Stomach (tissue), 4 donors: ENCODE measurements around the gene ALS2CL.

ENCODE experiments used
- CTCF ChIP-seq, 7 experiments: fragments of 450-650 bp in 4 of 7; fragments of 200-600 bp in 3 of 7; sonication (generic) in 3 of 7; IDR thresholded peaks; one replicate each; pipeline ENCODE4 v1.5.1; 2016 to 2019; ENCODE audit warnings: antibody characterized with exemption in 7 of 7, control low read depth in 2 of 7, mild to moderate bottlenecking in 1 of 7
- EP300 ChIP-seq: sonication (generic); formaldehyde crosslinking; IDR thresholded peaks from one replicate; pipeline ENCODE4 v1.6.1; 2017; ENCODE audit warnings: antibody characterized with exemption
- POLR2A ChIP-seq, 4 donors: fragments of 450-650 bp; IDR thresholded peaks; one replicate each; pipeline ENCODE4 v1.6.1; 2016; ENCODE audit warnings: antibody characterized with exemption in 4 of 4, control low read depth in 2 of 4, mild to moderate bottlenecking in 1 of 4, moderate library complexity in 1 of 4
- POLR2AphosphoS5 ChIP-seq, 3 donors: sonication (generic); formaldehyde crosslinking; IDR thresholded peaks; one replicate each; pipeline ENCODE4 v1.6.1; 2016; ENCODE audit warnings: antibody characterized with exemption in 3 of 3

- no peak for TF ChIP-seq POLR2AphosphoS5 (IDR thresholded peaks at IDR 0.05)
- no peak for TF ChIP-seq CTCF (IDR thresholded peaks at IDR 0.05)
- no peak for TF ChIP-seq POLR2A (IDR thresholded peaks at IDR 0.05)
- TF ChIP-seq EP300, result no peak
Observed at GRCh38 chr3:46678280-46678679, 15.2 kb downstream of the ALS2CL start.
